Cardiac muscle cell (in vitro differentiated cells and primary cell): ENCODE measurements around the gene YPEL1. TPM values are rescaled to one million over a fixed set of nuclear protein-coding genes. Genes with fewer than 3 reads are reported as not detected.

ENCODE experiments used
- DNase-seq, 2 donors: peaks; one replicate each; pipeline versions ENCODE4 v3.0.0 to v3.0.0-alpha.2; 2010 to 2017; ENCODE audit warnings: low read depth in 1 of 2, low spot score in 1 of 2
- H3K27ac ChIP-seq: fragments of 200-600 bp; sonication (generic); 2 replicates; pipeline ENCODE4 v1.5.1; 2016
- H3K27me3 ChIP-seq: fragments of 200-600 bp; sonication (generic); 2 replicates; pipeline ENCODE4 v1.6.0; 2016; ENCODE audit warnings: control low read depth
- H3K36me3 ChIP-seq: fragments of 200-600 bp; sonication (generic); 2 replicates; pipeline ENCODE4 v1.5.1; 2016; ENCODE audit warnings: control low read depth
- H3K4me1 ChIP-seq: fragments of 200-600 bp; sonication (generic); 2 replicates; pipeline ENCODE4 v1.8.1; 2017; ENCODE audit warnings: low read depth, mild to moderate bottlenecking, mixed run types
- H3K4me3 ChIP-seq: fragments of 200-600 bp; sonication (generic); 2 replicates; pipeline ENCODE4 v1.5.1; 2016; ENCODE audit warnings: mild to moderate bottlenecking
- H3K9me3 ChIP-seq: fragments of 200-600 bp; sonication (generic); 2 replicates; pipeline ENCODE4 v1.5.1; 2017; ENCODE audit warnings: low read depth, mild to moderate bottlenecking, control low read depth
- polyA plus RNA-seq: library from polyadenylated mRNA; unstranded; fragments of >200 nt; fragmentation: Nextera tagmentation; extraction: Ambion mirVana; gene quantifications from 2 replicates; pipeline ENCODE4 v1.2.1, GENCODE V29; 2016
- total RNA-seq: library from RNA; depleted of rRNA; stranded (reverse); fragments of >200 nt; gene quantifications from 2 replicates; pipeline ENCODE4 v1.2.3, GENCODE V29; 2016
- TF ChIP-seq, protein P1 (sequence below): IDR thresholded peaks from 2 replicates; pipeline ENCODE4 v1.5.1; 2012; ENCODE audit warnings: low read depth, mild to moderate bottlenecking, low read length

Gene YPEL1
- total and polyA plus RNA-seq, 2 experiments from 2014 or later = 20.4 to 22.4 TPM

GRCh38 chr22:21714786-21715185 lies 20.8 kb downstream of the YPEL1 start:
- Histone ChIP-seq H3K9me3 (no peaks in the 10 kb centered on the region), H3K4me3 (no peak overlapping the region), H3K4me1 (peaks cover 3% of the 10 kb centered on the region), H3K27me3 (no peaks in the 10 kb centered on the region), H3K27ac (peak overlapping the region; percentile 55), H3K36me3 (no peaks in the 10 kb centered on the region)
- peak in 1 of 2 donors; percentile 27 for DNase-seq
- TF ChIP-seq, protein P1, sequence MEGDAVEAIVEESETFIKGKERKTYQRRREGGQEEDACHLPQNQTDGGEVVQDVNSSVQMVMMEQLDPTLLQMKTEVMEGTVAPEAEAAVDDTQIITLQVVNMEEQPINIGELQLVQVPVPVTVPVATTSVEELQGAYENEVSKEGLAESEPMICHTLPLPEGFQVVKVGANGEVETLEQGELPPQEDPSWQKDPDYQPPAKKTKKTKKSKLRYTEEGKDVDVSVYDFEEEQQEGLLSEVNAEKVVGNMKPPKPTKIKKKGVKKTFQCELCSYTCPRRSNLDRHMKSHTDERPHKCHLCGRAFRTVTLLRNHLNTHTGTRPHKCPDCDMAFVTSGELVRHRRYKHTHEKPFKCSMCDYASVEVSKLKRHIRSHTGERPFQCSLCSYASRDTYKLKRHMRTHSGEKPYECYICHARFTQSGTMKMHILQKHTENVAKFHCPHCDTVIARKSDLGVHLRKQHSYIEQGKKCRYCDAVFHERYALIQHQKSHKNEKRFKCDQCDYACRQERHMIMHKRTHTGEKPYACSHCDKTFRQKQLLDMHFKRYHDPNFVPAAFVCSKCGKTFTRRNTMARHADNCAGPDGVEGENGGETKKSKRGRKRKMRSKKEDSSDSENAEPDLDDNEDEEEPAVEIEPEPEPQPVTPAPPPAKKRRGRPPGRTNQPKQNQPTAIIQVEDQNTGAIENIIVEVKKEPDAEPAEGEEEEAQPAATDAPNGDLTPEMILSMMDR = no peak

- H3K9me3 ChIP-seq = no peaks in the 10 kb centered on the region
- H3K4me3 ChIP-seq = no peak overlapping the region
- peaks cover 3% of the 10 kb centered on the region for H3K4me1 ChIP-seq
- TF ChIP-seq, protein P1 = no peak
- DNase-seq = no peak
- no peaks in the 10 kb centered on the region for H3K36me3 ChIP-seq
- H3K27me3 ChIP-seq = no peaks in the 10 kb centered on the region
- peak overlapping the region; percentile 55 for H3K27ac ChIP-seq
These were observed 21.4 kb downstream of the YPEL1 start for GRCh38 chr22:21714059-21714770.

- no peak for DNase-seq
- H3K4me3 ChIP-seq = no peak overlapping the region
- TF ChIP-seq, protein P1 = no peak
- H3K36me3 ChIP-seq = no peaks in the 10 kb centered on the region
- H3K27ac ChIP-seq = no peak overlapping the region
- no peaks in the 10 kb centered on the region for H3K9me3 ChIP-seq
- no peaks in the 10 kb centered on the region for H3K27me3 ChIP-seq
- H3K4me1 ChIP-seq = peaks cover 3% of the 10 kb centered on the region
These were observed 22.1 kb downstream of the YPEL1 start for GRCh38 chr22:21713428-21714058.

DNA sequence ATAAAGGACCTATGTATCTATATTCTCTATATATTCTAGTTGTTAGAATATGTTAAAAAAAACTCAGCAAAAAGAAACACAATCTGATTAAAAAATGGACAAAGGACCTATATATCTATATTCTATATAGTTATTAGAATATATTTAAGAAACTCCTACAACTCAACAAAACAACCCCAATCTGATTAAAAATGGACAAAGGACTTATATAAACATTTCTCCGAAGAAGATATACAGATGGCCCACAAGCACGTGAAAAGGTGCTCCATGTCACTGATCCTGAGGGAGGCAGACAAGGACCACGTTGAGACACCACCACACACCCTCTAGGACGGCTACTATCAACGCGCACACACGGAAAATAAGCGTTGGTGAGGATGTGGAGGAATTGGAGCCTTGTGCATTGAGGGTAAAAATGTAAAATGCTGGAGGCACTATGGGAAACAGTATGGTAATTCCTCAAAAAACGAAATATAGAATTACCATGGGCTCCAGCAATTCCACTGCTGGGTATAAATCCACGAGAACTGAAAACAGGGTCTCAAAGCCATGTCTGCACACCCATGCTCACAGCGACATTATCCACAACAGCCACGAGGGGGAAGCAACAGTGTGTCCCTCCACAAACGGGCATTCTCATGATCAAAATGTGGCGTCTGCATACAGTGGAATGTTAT lies 22.7 kb downstream of the YPEL1 start:
- peak; percentile 86 for DNase-seq
- Histone ChIP-seq H3K27ac (no peak overlapping the region), H3K36me3 (no peaks in the 10 kb centered on the region), H3K9me3 (no peaks in the 10 kb centered on the region), H3K4me3 (no peak overlapping the region), H3K4me1 (peaks cover 4% of the 10 kb centered on the region), H3K27me3 (no peaks in the 10 kb centered on the region)
- TF ChIP-seq, protein P1 = peak; percentile 86

GRCh38 chr22:21711851-21712250 lies 23.7 kb downstream of the YPEL1 start:
- H3K27me3 ChIP-seq = no peaks in the 10 kb centered on the region
- no peak for DNase-seq
- peaks cover 10% of the 10 kb centered on the region for H3K4me1 ChIP-seq
- H3K27ac ChIP-seq = no peak overlapping the region
- no peaks in the 10 kb centered on the region for H3K9me3 ChIP-seq
- TF ChIP-seq, protein P1 = no peak
- no peak overlapping the region for H3K4me3 ChIP-seq
- no peaks in the 10 kb centered on the region for H3K36me3 ChIP-seq
